Spleen (tissue), 11 donors: ENCODE data around the gene BEX5. TPM values are rescaled to one million over a fixed set of nuclear protein-coding genes. Genes with fewer than 3 reads are reported as not detected.
"Not testable (repeated sequence)": the region's sequence is repeated elsewhere in the genome, so short reads cannot be mapped to it uniquely, and the experiment has no call there.

Experiments used
- DNase-seq: peaks from one replicate; pipeline ENCODE4 v3.0.0-alpha.2; 2020
- H3K27ac ChIP-seq, 8 donors: fragments of 200-600 bp; sonication (generic) in 7 of 8; 1 replicate in 4 of 8; 2 replicates in 4 of 8; pipeline versions ENCODE4 v1.5.0 to v1.8.0; 2016 to 2021; ENCODE audit warnings: inconsistent platforms in 4 of 8, mild to moderate bottlenecking in 4 of 8, moderate library complexity in 1 of 8
- H3K27me3 ChIP-seq, 7 donors: fragments of 200-600 bp; sonication (generic) in 6 of 7; replicated peaks in 1 of 7; 1 replicate in 4 of 7; 2 replicates in 3 of 7; pipeline versions ENCODE4 v1.5.0 to v1.8.0; 2016 to 2021; ENCODE audit warnings: inconsistent platforms in 3 of 7, mild to moderate bottlenecking in 1 of 7
- H3K36me3 ChIP-seq, 6 donors: fragments of 200-600 bp; sonication (generic) in 5 of 6; 1 replicate in 4 of 6; 2 replicates in 2 of 6; pipeline versions ENCODE4 v1.5.0 to v1.8.0; 2016 to 2021; ENCODE audit warnings: inconsistent platforms in 2 of 6
- H3K4me1 ChIP-seq, 6 donors: fragments of 200-600 bp; sonication (generic) in 5 of 6; 1 replicate in 3 of 6; 2 replicates in 3 of 6; pipeline versions ENCODE4 v1.5.0 to v1.8.0; 2016 to 2021; ENCODE audit warnings: inconsistent platforms in 3 of 6
- H3K4me3 ChIP-seq, 8 donors: fragments of 200-600 bp; sonication (generic) in 7 of 8; 1 replicate in 4 of 8; 2 replicates in 4 of 8; pipeline versions ENCODE4 v1.5.0 to v1.8.0; 2016 to 2021; ENCODE audit warnings: inconsistent platforms in 4 of 8, mild to moderate bottlenecking in 4 of 8, moderate library complexity in 2 of 8
- H3K9me3 ChIP-seq, 8 donors: fragments of 200-600 bp; sonication (generic) in 7 of 8; 1 replicate in 4 of 8; 2 replicates in 4 of 8; pipeline versions ENCODE4 v1.5.0 to v1.8.0; 2016 to 2021; ENCODE audit warnings: inconsistent platforms in 4 of 8
- POLR2A ChIP-seq, 3 donors: fragments of 450-650 bp; IDR thresholded peaks; one replicate each; pipeline ENCODE4 v1.5.1; 2017; ENCODE audit warnings: antibody characterized with exemption in 3 of 3, mild to moderate bottlenecking in 1 of 3
- POLR2AphosphoS5 ChIP-seq, 3 donors: sonication (generic); formaldehyde crosslinking; IDR thresholded peaks; one replicate each; pipeline ENCODE4 v1.5.1; 2017; ENCODE audit warnings: antibody characterized with exemption in 3 of 3
- WGBS, 5 donors: extraction: QIAGEN DNeasy Blood & Tissue Kit in 3 of 5; methylation state at CpG; one replicate each; pipeline versions ENCODE4 v1.1.5 to v1.1.7; 2013 to 2018; 5-methylcytosine and 5-hydroxymethylcytosine counted together
- intact Hi-C: fragments of 100-400 bp; cut with DNase I; formaldehyde crosslinking; loops from one replicate; pipeline ENCODE4 v1.15.0; 2023; ENCODE audit warnings: low total_unique reads
- polyA plus RNA-seq, 3 donors: library from polyadenylated mRNA; stranded (reverse); fragments of 200-250 nt; gene quantifications; one replicate each; pipeline ENCODE4 v1.2.1, GENCODE V29; 2013
- total RNA-seq, 7 donors: library from RNA; depleted of rRNA in 3 of 7; stranded (reverse); fragments of >200 nt in 3 of 7; fragmentation: NEBNext Ultra II Directional in 4 of 7; extraction: Animal tissue kit (Norgen Biotek cat#: 25700) in 4 of 7; gene quantifications; one replicate each; pipeline versions ENCODE4 v1.1.0 to v1.2.1, GENCODE V29; 2016 to 2021
- TF ChIP-seq, protein P1 (sequence below), 11 experiments: fragments of 200-600 bp in 7 of 11; fragments of 450-650 bp in 4 of 11; sonication (generic) in 4 of 11; IDR thresholded peaks in 8 of 11; conservative IDR thresholded peaks in 3 of 11; 1 replicate in 7 of 11; 2 replicates in 4 of 11; pipeline versions ENCODE4 v1.4.0 to v1.8.0; 2016 to 2021; ENCODE audit warnings: antibody characterized with exemption in 11 of 11, inconsistent platforms in 4 of 11, mild to moderate bottlenecking in 1 of 11
- donor health status: healthy with polysubstance abuse.
- donor health status: DM: no; HTN: no; CAD: no; lungs with moderate emphysema.
- donor health status: DM: no; HTN: no; CAD: no.
- donor health status: Bipolar disorder and iron deficiency.
- donor health status: healthy.
- donor health status: DM: no; HTN: no; CAD: no.
- donor health status: DM: yes; HTN: yes; CAD: no.

BEX5 gene
- total and polyA plus RNA-seq, 10 donors: 1.8 to 5.1 (median 3.1) TPM

DNA sequence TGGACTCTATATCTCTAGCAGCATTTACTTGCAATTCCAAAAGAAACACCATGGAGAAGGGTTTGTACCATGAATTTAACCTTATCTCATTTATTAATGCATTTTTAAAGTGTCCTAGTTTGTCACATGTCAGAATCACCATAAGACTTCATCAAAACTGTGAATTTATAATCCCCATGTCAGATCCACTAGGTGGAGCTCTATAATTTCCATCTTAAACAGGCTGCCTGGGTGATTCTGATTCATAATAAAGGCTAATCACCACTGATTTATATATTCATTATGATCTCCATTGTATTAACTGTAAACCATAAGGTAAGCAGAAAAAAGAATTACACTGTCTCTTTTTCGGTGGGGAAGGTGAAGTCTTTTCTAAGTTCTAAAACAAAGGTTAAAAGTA, 26.3 kb downstream of the BEX5 start:
- intact Hi-C loops: no loop called here
- H3K36me3 ChIP-seq: no peaks in the 10 kb centered on the region
- no peak for DNase-seq
- peaks cover 0 to 46% (median 13%) of the 10 kb centered on the region in 7 donors for H3K27me3 ChIP-seq
- H3K27ac ChIP-seq: no peak overlapping the region
- 54 to 86% (median 79%) methylated on average over 1 of the region's 1 CpG for WGBS, 5 donors
- no peaks in the 10 kb centered on the region for H3K4me1 ChIP-seq
- TF ChIP-seq, protein P1, sequence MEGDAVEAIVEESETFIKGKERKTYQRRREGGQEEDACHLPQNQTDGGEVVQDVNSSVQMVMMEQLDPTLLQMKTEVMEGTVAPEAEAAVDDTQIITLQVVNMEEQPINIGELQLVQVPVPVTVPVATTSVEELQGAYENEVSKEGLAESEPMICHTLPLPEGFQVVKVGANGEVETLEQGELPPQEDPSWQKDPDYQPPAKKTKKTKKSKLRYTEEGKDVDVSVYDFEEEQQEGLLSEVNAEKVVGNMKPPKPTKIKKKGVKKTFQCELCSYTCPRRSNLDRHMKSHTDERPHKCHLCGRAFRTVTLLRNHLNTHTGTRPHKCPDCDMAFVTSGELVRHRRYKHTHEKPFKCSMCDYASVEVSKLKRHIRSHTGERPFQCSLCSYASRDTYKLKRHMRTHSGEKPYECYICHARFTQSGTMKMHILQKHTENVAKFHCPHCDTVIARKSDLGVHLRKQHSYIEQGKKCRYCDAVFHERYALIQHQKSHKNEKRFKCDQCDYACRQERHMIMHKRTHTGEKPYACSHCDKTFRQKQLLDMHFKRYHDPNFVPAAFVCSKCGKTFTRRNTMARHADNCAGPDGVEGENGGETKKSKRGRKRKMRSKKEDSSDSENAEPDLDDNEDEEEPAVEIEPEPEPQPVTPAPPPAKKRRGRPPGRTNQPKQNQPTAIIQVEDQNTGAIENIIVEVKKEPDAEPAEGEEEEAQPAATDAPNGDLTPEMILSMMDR (IDR thresholded peaks at IDR 0.05 in 8 of 11, conservative IDR thresholded peaks at IDR 0.05 in 3 of 11): peak in 2 of 11 experiments; percentile 13 to 20
- no peak for TF ChIP-seq POLR2A (IDR thresholded peaks at IDR 0.05)
- H3K4me3 ChIP-seq: no peak overlapping the region
- no peaks in the 10 kb centered on the region for H3K9me3 ChIP-seq

DNA sequence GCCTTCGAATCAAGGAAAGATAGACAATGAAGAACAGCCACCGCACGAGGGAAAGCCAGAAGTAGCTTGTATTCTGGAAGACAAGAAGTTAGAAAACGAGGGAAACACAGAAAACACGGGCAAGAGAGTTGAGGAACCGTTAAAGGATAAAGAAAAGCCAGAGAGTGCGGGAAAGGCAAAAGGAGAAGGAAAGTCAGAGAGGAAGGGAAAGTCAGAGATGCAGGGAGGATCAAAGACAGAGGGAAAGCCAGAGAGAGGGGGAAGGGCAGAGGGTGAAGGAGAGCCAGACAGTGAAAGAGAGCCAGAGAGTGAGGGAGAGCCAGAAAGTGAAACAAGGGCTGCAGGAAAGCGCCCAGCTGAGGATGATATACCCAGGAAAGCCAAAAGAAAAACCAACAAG, 28.9 kb downstream of the BEX5 start:
- no peak for TF ChIP-seq POLR2A (IDR thresholded peaks at IDR 0.05)
- TF ChIP-seq, protein P1 (IDR thresholded peaks at IDR 0.05 in 8 of 11, conservative IDR thresholded peaks at IDR 0.05 in 3 of 11): no peak
- TF ChIP-seq POLR2AphosphoS5 (IDR thresholded peaks at IDR 0.05): no peak
- no peaks in the 10 kb centered on the region for H3K9me3 ChIP-seq
- H3K4me1 ChIP-seq: no peaks in the 10 kb centered on the region
- WGBS, 5 donors: 43 to 54% (median 49%) methylated on average over 8 of the region's 8 CpGs
- peaks cover 0 to 42% (median 15%) of the 10 kb centered on the region in 7 donors for H3K27me3 ChIP-seq
- H3K27ac ChIP-seq: no peak overlapping the region
- H3K36me3 ChIP-seq: no peaks in the 10 kb centered on the region
- DNase-seq: no peak
- no peak overlapping the region for H3K4me3 ChIP-seq
- intact Hi-C loops: no loop called here

DNA sequence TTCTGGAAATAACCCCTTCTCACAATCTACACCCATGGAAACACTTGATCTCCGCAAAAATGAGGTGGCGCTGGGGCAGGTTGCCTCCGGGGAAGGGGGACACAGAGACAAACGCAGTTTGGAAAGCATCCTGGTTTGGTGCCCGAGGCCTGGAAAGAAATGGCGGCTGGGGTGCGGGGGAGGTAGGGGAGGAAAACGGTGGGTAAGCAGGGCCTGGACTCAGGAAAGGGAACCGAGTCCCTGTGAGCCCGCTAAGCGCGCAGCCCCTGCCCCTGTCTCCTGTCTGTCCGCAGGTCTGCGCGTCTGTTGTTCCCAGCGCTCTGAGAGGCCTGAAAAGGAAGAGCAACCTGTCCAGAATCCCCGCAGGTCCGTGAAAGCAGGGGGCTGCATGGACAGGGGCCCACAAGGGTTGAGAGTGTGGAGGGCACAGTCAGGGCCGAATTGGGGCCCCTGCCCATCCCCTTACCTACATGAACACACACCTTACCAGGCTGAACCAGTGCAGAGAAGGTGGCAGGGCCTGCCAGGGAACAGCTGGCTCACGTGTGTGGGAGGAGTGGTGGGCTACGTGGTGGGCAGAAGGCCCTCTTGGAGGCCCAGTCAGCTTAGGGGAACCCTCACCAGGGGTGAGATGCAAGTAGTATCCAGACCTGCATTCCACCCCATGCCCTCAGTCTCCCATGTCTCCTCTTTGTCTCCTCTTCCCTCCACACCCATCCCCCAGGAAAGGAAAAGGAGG, 29.5 kb downstream of the BEX5 start:
- Histone ChIP-seq H3K27me3 (peaks cover 0 to 42% (median 15%) of the 10 kb centered on the region in 7 donors), H3K4me3 (peak overlapping the region in 2 of 8 donors; percentile 38 to 57)
- intact Hi-C loops, H3K27ac ChIP-seq, H3K36me3 ChIP-seq, H3K9me3 ChIP-seq, H3K4me1 ChIP-seq: not testable (repeated sequence)
- 12 to 39% (median 20%) methylated on average over 13 to 21 of the region's 21 CpGs for WGBS, 5 donors
- DNase-seq: peak; percentile 58

DNA sequence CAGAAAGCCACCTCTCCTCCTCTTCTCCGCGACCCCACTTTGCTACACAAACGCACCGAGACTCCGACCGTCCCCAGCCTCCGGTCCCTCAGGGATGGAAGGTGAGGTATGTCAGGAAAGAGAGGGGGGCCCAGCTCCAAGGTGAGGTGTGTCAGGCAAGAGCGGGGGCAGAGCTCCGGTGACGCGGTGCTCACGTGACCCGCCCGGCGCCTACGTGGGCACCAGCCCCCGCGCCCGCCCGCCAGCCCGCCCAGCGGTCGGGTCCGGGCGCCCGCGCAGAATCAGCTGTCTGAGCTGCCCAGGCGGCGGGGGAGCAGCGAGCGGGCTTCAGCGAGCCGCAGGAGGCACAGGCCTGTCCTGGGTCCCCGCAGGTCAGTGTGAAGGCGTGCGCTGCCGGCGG, 30.3 kb downstream of the BEX5 start, which contains the start of gene TCEAL2:
Gene TCEAL2 (plus strand): TSS at position 244 of the 400 bp plus-strand sequence. CDS start 1,152 bp downstream, outside the sequence.
- H3K27ac ChIP-seq, intact Hi-C loops, H3K9me3 ChIP-seq, H3K4me1 ChIP-seq, H3K36me3 ChIP-seq: not testable (repeated sequence)
- peak in 1 of 3 donors; percentile 28 for TF ChIP-seq POLR2AphosphoS5 (IDR thresholded peaks at IDR 0.05)
- 1 to 30% (median 13%) methylated on average over 17 to 33 of the region's 38 CpGs; no CpG with 5 or more reads in 1 of the 5 donors for WGBS, 5 donors
- Histone ChIP-seq H3K27me3 (peaks cover 0 to 42% (median 15%) of the 10 kb centered on the region in 7 donors), H3K4me3 (peak within 1 kb of the TSS in 2 of 8 donors; percentile 38 to 57)
- peak; percentile 70 for DNase-seq

DNA sequence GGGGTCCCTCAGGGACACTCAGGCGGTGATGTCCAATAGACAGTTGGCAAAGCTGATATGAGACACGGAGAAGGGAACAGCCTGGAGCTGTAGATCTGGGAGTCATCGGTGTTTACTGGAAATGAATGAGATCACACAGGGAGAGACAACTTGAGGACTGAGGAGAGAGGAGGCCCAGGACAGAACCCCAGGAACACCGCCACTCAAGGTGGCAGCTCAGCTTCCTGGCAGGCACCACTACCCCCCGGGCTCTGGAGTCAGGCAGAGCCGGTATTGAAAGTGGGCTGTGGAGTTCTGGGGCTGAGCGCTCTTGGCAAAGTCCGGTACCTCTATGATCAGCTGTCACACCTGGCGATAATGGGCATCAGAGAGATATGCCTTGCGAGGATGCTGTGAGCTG, 30.8 kb downstream of the BEX5 start:
- H3K4me3 ChIP-seq: peak overlapping the region in 2 of 8 donors; percentile 38 to 57
- H3K9me3 ChIP-seq, H3K27ac ChIP-seq, DNase-seq, H3K4me1 ChIP-seq, H3K36me3 ChIP-seq, intact Hi-C loops: not testable (repeated sequence)
- WGBS, 5 donors: 12 to 52% (median 29%) methylated on average over 3 to 10 of the region's 10 CpGs
- peaks cover 0 to 42% (median 15%) of the 10 kb centered on the region in 7 donors for H3K27me3 ChIP-seq
